ENCODE data around the gene SYF2. TPM values are rescaled to one million over a fixed set of nuclear protein-coding genes. Genes with fewer than 3 reads are reported as not detected.

SYF2 gene
- total and polyA plus RNA-seq, 2 experiments from 2014 or later = 24.6 to 82.6 TPM

- Histone ChIP-seq H3K27ac (ENCODE audit: low read depth) (no peak overlapping the region), H3K4me2 (no peak overlapping the region), H4K20me1 (replicated peaks; ENCODE audit: insufficient read depth) (no peaks in the 10 kb centered on the region), H3K4me3 (no peak overlapping the region), H3K36me3 (ENCODE audit: insufficient read depth) (no peaks in the 10 kb centered on the region), H2AFZ (no peak overlapping the region; the same call in 1 of the 2 replicates), H3K4me1 (ENCODE audit: insufficient read depth) (no peaks in the 10 kb centered on the region), H3K79me2 (replicated peaks; ENCODE audit: insufficient read depth) (no peaks in the 10 kb centered on the region), H3K9me2 (ENCODE audit: insufficient read depth) (no peaks in the 10 kb centered on the region), H3F3A (replicated peaks; ENCODE audit: low read depth) (no peaks in the 10 kb centered on the region), H3K27me3 (ENCODE audit: insufficient read depth) (no peaks in the 10 kb centered on the region)
- no peaks in the 10 kb centered on the region for H3K9me3 Mint-ChIP-seq
- H3K36me3 Mint-ChIP-seq (ENCODE audit: low read depth) = no peaks in the 10 kb centered on the region; the same call in 2 of the 3 replicates
- ATAC-seq = no peak
- no peak for DNase-seq (ENCODE audit: low spot score)
- no peak for TF ChIP-seq EZH2 (IDR thresholded peaks at IDR 0.05; ENCODE audit: low read depth, unreplicated experiment)
- no peak for TF ChIP-seq EZH2phosphoT487 (IDR thresholded peaks at IDR 0.05; ENCODE audit: unreplicated experiment)
- no peak for TF ChIP-seq ZNF331 (CRISPR knock-in tag; IDR thresholded peaks at IDR 0.05; ENCODE audit: low read depth)
- no peak for TF ChIP-seq POLR2AphosphoS5 (IDR thresholded peaks at IDR 0.05; ENCODE audit: low read depth)
- TF ChIP-seq STAT1 (IDR thresholded peaks at IDR 0.05; ENCODE audit: unreplicated experiment) = no peak
- TF ChIP-seq, protein P1, sequence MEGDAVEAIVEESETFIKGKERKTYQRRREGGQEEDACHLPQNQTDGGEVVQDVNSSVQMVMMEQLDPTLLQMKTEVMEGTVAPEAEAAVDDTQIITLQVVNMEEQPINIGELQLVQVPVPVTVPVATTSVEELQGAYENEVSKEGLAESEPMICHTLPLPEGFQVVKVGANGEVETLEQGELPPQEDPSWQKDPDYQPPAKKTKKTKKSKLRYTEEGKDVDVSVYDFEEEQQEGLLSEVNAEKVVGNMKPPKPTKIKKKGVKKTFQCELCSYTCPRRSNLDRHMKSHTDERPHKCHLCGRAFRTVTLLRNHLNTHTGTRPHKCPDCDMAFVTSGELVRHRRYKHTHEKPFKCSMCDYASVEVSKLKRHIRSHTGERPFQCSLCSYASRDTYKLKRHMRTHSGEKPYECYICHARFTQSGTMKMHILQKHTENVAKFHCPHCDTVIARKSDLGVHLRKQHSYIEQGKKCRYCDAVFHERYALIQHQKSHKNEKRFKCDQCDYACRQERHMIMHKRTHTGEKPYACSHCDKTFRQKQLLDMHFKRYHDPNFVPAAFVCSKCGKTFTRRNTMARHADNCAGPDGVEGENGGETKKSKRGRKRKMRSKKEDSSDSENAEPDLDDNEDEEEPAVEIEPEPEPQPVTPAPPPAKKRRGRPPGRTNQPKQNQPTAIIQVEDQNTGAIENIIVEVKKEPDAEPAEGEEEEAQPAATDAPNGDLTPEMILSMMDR (conservative IDR thresholded peaks at IDR 0.05; ENCODE audit: low read depth in 2 of 2) = no peak
- no peak for TF ChIP-seq JUNB (IDR thresholded peaks at IDR 0.05; ENCODE audit: unreplicated experiment)
- TF ChIP-seq, protein P2, sequence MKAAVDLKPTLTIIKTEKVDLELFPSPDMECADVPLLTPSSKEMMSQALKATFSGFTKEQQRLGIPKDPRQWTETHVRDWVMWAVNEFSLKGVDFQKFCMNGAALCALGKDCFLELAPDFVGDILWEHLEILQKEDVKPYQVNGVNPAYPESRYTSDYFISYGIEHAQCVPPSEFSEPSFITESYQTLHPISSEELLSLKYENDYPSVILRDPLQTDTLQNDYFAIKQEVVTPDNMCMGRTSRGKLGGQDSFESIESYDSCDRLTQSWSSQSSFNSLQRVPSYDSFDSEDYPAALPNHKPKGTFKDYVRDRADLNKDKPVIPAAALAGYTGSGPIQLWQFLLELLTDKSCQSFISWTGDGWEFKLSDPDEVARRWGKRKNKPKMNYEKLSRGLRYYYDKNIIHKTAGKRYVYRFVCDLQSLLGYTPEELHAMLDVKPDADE (IDR thresholded peaks at IDR 0.05) = no peak
- TF ChIP-seq, protein P3, sequence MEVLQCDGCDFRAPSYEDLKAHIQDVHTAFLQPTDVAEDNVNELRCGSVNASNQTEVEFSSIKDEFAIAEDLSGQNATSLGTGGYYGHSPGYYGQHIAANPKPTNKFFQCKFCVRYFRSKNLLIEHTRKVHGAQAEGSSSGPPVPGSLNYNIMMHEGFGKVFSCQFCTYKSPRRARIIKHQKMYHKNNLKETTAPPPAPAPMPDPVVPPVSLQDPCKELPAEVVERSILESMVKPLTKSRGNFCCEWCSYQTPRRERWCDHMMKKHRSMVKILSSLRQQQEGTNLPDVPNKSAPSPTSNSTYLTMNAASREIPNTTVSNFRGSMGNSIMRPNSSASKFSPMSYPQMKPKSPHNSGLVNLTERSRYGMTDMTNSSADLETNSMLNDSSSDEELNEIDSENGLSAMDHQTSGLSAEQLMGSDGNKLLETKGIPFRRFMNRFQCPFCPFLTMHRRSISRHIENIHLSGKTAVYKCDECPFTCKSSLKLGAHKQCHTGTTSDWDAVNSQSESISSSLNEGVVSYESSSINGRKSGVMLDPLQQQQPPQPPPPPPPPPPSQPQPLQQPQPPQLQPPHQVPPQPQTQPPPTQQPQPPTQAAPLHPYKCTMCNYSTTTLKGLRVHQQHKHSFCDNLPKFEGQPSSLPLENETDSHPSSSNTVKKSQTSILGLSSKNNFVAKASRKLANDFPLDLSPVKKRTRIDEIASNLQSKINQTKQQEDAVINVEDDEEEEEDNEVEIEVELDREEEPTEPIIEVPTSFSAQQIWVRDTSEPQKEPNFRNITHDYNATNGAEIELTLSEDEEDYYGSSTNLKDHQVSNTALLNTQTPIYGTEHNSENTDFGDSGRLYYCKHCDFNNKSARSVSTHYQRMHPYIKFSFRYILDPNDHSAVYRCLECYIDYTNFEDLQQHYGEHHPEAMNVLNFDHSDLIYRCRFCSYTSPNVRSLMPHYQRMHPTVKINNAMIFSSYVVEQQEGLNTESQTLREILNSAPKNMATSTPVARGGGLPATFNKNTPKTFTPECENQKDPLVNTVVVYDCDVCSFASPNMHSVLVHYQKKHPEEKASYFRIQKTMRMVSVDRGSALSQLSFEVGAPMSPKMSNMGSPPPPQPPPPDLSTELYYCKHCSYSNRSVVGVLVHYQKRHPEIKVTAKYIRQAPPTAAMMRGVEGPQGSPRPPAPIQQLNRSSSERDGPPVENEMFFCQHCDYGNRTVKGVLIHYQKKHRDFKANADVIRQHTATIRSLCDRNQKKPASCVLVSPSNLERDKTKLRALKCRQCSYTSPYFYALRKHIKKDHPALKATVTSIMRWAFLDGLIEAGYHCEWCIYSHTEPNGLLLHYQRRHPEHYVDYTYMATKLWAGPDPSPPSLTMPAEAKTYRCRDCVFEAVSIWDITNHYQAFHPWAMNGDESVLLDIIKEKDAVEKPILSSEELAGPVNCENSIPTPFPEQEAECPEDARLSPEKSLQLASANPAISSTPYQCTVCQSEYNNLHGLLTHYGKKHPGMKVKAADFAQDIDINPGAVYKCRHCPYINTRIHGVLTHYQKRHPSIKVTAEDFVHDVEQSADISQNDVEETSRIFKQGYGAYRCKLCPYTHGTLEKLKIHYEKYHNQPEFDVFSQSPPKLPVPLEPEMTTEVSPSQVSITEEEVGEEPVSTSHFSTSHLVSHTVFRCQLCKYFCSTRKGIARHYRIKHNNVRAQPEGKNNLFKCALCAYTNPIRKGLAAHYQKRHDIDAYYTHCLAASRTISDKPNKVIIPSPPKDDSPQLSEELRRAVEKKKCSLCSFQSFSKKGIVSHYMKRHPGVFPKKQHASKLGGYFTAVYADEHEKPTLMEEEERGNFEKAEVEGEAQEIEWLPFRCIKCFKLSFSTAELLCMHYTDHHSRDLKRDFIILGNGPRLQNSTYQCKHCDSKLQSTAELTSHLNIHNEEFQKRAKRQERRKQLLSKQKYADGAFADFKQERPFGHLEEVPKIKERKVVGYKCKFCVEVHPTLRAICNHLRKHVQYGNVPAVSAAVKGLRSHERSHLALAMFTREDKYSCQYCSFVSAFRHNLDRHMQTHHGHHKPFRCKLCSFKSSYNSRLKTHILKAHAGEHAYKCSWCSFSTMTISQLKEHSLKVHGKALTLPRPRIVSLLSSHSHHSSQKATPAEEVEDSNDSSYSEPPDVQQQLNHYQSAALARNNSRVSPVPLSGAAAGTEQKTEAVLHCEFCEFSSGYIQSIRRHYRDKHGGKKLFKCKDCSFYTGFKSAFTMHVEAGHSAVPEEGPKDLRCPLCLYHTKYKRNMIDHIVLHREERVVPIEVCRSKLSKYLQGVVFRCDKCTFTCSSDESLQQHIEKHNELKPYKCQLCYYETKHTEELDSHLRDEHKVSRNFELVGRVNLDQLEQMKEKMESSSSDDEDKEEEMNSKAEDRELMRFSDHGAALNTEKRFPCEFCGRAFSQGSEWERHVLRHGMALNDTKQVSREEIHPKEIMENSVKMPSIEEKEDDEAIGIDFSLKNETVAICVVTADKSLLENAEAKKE (CRISPR knock-in tag; IDR thresholded peaks at IDR 0.05) = no peak
- no peak for TF ChIP-seq NANOG (IDR thresholded peaks at IDR 0.05; ENCODE audit: borderline replicate concordance)
- no peak for TF ChIP-seq ZNF114 (CRISPR knock-in tag; IDR thresholded peaks at IDR 0.05)
- no peak for TF ChIP-seq CREB1 (CRISPR knock-in tag; IDR thresholded peaks at IDR 0.05; ENCODE audit: low read depth)
- no peak for TF ChIP-seq REST (IDR thresholded peaks at IDR 0.05; ENCODE audit: unreplicated experiment)
- H3K27me3 Mint-ChIP-seq (ENCODE audit: insufficient read depth, low read depth, poor library complexity) = peaks cover 3% of the 10 kb centered on the region
- peaks cover 11% of the 10 kb centered on the region for H3K4me1 Mint-ChIP-seq
- no peak overlapping the region for H3K27ac Mint-ChIP-seq
- no peak overlapping the region for H3K4me3 Mint-ChIP-seq
Measured at GRCh38 chr1:25194572-25195020, 37.7 kb downstream of the SYF2 start.
